ENCODE data around the gene IRF4.

Gene IRF4
- 94.4 reads per million, percentile 81 among the genes with 10 or more reads in this experiment for total RNA-seq

DNA sequence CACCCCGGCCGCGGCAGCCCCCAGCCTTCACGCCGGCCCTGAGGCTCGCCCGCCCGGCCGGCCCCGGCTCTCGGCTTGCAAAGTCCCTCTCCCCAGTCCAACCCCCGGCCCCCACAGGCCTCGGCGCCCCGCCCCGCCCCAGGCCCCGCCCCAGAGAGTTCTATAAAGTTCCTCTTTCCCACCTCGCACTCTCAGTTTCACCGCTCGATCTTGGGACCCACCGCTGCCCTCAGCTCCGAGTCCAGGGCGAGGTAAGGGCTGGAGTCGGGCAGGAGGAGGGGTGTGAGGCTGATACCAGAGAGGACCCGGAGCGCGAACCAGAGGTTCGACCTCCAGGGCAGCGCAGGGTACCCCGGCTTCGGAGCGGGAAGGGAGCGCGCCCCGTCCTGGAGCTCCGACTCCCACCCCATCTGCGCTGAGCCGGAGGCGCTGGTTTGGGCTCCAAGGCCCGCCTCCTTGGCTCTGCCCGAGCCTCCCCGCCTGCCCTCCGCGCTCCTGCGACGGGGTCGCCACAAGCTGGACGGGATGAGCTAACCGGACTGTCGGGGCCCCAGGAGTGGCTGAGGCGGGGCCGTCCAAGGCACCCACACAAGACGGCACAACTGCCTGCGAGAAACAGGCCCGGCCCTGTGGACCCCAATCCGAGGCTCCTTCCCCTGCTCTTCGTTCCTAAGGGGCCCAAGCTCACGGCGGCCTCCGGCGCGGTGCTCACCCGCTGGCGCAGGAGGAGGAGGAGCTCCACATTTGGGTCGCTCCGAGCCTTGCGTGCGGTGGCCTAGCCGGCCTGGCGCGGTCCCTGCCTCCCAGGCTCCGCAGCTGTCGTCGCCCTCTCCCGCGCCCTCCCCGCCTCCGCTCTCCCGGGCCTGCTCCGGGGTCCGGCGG is at the start of gene IRF4:
Gene IRF4 (plus strand): TSS at position 194 of the 882 bp plus-strand sequence. CDS start 1,401 bp downstream, outside the sequence.
- no peak for DNase-seq

DNA sequence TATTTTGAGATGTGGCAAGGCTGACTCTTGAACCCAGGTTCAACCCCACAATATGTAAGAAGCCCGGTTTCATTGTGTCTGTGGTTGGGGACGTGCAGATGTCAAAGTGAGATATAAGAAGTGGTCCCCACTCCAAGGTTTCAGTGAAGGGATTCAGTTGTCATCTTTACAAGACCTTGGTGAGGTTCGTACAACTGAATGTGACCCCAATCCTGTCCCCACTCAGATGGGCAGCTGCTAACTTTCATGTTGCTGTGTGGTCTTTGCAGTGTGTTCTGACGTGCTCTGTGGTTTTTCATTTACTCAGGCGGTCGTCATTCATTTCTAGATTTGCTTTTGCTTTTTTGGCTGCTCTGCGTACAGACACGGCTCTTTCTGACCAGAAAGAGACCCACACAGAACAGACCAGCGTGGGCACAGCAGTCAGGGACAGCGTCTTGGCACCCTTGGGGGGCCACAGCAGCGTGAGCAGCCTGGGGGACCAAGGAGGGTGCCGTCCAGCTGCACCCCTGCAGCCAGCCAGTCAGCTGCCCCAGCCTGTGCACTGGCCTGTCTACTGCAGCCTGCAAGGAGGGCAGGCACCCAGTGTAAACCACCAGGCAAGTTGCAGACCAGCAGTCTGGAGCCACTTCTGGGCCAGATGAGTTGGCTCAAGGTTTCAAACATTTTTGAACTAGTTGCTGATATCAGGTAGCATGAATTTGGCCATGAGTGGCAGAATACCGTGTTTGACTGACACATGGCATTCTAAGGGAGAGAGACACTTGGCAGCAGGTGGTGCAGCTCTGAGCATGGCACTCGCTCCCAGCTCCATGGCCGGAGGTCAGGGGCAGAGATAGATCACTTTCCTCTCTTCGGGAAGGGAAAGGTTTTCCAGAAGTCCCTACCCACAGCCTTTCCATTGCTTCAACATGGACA is 49.4 kb upstream of the IRF4 start:
- DNase-seq: no peak

DNA sequence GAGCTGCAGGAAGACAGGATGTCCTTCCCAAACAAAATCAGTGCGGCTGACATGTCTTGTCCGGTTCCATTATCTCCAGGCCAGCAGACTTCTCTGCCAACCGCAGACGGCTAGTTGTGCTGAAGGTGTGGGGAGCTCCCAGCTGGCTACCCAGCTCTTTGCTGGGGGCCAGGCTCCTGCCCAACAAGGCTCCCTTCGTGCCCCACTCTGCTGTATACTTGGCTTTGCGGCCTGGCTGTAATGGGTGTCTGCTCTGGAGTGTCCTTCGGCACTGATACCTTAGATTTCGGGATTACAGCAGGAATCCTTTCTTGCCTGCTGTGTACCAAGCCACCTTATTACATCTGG is 48.7 kb upstream of the IRF4 start:
- DNase-seq: no peak

DNA sequence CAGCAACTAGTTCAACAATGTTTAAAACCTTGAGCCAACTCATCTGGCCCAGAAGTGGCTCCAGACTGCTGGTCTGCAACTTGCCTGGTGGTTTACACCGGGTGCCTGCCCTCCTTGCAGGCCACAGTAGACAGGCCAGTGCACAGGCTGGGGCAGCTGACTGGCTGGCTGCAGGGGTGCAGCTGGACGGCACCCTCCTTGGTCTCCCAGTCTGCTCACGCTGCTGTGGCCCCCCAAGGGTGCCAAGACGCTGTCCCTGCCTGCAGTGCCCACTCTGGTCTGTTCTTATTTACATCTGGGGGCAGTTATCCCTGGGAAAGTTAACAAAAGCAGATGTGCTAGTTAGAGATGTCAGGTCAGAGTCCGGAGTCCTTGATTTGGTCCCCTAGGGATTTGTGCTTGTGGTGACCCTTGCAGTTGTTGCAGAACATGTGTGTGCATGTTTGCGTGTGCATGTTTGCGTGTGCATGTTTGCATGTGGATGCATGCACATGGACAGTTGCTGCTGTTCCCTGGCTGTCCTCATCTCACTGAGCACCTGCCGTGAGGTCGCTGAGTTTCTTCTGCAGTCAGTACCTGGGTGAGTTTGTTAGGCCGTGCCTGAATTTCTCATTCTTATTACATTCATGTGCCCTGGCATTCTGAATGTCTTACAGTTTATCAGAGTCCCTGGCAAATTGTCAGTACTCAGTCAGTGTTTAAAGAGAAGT is 48.2 kb upstream of the IRF4 start:
- DNase-seq: no peak

DNA sequence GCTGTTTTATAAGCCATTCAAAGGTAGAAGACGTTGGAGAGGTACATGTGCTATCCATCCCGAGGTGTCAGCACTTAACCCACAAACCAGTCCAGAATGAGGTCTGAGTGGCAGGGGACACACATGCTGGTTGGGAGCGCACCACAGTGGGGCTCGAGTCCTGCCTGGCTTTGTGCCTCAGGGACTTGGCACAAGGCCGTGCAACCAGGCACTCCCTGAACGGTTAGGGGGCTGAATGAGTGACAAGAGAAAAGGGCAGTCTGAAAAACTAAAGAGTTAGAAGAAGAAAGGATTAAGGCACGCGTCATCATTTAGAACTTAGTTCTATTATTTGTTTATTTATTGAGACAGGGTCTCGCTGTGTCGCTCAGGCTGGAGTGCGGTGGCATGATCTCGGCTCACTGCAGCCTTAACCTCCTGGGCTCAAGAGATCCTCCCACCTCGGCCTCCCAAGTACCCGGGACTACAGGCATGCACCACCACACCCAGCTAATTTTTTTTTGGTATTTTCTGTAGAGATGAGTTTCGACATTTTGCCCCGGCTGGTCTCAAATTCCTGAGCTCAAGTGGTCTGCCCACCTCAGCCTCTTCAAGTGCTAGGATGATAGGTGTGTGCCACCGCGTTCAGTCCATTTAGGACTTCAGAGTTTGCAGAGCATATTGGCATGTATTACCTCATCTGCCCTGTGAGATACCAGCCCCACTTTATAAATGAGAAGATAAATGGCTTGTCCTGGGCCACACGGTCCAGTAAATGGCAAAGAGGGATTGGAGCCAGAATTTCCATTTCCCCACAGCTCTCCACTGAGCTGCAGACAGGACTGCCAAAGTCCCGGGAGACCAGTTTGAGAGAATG is 47.4 kb upstream of the IRF4 start:
- DNase-seq: no peak

DNA sequence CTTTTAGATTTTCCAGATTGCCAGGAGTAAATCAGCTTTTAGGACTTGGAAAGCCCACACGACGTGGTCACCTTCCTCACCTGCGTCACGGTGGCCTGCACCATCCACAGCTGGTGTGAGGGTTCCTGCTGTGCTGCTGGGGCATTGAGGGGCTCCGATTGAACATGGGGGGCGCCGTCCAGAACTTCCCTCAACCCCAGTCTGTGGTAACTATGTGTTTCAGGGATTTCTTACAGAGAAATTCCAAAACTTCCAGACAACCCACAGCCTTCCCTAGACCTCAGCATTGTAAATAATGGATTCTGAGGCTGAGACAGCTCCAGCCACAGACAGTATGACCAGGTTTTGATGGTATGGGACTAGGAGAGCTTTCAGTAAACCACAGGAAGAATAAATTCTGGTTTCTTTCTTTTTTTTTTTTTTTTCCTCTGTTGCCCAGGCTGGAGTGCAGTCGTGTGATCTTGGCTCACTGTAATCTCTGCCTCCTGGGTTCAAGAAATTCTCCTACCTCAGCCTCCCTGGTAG is 46.7 kb upstream of the IRF4 start:
- no peak for DNase-seq

DNA sequence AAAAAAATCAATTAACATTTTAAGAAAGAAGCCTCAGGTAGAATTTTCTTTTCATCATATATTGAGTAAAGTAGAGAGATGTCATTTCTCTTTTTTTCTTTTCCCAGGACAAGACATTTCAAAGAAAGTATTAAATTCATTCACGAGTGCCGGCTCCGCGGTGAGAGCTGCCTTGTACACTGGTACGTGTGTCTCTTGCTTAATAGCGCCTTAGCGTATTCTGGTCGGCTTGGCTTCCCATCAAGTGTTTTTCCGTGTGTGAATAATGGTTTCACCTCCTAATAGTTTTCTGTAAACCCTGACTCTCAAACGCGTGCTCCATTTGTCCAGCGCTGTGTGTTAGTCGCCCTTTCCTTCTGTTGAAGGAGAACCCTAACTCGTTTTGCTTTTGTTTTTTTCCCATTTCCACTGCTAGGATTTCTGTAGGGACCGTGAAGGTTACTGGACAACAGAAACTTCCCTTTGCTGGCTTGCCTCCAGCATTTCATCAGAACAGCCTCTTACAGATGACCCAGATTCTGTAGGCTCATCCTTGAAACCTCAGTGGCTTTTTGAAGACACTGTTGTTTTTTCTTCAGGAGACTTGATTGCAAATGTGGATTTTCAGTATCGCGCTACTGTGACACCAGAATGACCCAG is 45.7 kb upstream of the IRF4 start:
- no peak for DNase-seq

DNA sequence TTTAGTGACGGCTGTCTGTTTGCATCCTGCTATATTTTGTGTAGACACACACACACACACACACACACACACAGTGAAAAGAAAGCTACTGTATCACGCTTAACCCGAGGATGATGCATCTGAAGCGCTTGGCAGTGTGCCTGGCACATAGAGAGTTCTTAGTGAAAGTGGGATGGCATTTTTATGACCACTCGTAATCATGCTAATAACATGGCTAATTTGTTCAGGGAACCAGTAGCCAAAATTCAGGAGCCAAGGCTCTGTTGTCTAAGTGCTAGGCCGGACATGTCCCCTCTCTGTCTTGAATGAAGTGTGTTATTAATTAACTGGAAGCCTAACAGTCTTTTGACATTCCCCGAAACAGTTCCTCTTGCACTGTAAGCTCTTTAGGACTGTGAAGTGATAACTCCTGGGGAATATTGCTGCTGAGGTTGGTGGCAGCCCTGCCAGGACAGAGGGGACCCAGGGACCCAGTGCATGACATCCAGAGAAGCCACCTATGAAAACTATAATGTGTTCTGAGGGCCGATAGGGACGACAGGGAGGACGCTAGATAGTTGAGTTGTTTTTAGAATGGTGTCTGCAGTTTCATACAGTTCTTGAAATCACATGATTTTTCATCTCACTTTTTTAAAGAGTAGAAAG is 45.0 kb upstream of the IRF4 start:
- no peak for DNase-seq

DNA sequence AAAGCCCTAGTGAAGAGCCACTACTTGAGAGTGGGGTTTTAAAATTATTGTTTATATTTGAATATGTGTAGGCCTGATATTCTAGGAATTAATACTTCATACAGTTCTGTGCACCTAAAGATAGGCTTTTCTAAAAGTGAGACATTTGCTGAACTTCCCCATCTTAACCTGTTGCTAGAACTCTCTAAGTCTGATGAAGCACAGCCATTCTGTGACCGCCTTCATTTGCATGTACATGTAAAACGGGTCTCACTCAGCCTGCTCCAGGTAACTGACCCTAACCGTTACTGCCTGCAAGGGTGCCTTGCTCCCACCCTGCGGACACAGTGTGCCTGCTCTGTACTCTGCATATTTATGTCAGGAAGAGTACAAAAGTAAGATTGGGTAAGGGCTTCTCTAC is 44.3 kb upstream of the IRF4 start:
- DNase-seq: no peak

DNA sequence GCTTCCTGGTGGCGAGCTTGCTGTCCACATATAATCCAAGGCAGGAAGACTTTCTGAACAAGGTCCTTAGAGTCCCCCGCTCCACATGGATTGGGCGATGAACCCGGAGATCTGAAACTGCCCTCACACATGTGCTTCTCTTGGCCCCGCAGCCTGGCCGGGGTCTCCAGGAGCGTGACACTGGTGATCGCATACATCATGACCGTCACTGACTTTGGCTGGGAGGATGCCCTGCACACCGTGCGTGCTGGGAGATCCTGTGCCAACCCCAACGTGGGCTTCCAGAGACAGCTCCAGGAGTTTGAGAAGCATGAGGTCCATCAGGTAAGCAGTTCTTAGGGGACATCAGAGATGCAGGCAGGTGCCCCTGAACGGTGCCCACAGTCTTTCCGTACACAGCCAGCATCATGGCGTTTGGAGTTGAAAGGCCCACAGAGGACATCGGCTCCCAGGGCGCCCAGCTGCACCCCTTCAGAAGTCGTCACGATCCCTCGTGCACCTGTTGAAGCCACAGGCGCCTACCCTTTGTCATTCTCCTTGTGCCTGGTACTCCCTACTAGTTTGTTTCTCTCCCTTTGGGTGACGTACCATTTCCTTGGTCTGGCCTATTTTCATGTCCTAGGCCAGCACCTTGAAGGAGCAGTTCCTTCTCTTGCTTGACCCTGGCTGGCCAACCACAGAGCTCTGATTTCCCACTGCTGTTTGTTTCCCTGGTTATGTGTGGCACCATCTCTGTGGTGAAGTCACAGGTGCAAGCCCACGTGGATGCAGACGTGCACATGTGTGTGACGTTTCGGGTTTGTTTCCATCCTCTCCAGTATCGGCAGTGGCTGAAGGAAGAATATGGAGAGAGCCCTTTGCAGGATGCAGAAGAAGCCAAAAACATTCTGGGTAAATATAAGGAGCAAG is 43.3 kb upstream of the IRF4 start:
- DNase-seq: no peak

DNA sequence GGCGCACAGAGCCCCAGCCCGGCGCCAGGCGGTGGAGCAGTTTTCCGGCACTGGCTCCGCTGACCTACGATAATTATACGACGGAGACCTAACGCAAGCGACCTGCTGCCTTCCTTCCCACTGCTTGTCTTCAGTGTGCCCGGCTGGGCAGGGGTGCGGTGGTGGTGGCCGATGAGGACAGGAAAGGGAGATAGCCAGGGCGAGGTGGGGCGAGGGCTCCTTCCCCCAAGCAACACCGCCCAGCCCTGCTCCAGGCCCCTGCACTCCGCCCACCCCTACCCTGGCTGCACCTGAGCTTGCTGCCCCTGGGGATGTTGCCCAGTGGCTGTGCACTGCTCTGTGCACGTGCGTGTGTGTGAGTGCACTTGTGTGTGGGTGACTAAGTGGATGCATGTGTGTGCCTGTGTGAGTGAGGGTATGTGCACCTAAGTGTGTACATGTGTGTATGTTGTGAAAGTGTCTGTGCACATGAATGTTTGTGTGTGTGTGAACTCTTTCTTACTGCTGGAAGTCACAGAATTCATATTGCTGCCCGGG is 42.6 kb upstream of the IRF4 start:
- no peak for DNase-seq

DNA sequence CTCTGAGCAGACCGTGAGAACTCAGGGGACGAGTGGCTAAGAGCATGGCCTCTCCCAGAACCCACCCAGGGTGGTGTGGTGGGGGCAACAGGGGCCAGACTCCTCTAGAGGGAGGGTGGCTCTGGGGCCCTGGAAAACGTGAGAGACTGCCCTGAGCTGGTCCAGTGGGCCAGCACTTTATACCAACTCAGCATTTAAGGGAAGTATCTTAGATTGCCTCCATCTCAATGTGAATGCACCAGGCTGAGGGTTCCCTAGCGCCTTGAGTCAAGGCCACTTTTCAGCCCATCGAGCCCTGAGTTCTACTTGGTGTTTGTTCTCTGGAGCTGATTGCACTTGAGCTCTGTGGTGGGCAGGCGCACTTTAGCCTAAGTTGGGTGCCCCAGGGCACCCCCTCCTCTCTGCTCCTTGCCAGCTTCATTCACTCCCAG is 42.0 kb upstream of the IRF4 start:
- DNase-seq: no peak

DNA sequence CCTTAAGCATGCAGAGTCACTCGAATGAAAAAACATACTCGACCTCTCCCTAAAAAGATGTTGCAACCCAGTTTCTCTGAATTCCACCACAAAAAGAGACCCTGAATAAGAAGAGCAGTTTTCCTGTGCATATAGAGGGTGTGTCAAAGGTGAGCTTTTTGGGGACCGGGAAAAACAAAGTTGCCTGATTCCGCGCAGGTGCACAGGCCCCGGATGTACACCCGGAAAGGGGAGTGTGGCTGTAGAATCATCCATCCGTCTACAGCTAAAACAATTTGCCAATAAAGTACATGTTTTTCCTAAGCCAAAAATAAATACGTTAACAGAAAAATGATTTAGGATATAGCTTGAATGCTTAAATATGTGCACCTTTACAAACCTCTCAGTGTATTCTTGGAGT is 41.2 kb upstream of the IRF4 start:
- no peak for DNase-seq

DNA sequence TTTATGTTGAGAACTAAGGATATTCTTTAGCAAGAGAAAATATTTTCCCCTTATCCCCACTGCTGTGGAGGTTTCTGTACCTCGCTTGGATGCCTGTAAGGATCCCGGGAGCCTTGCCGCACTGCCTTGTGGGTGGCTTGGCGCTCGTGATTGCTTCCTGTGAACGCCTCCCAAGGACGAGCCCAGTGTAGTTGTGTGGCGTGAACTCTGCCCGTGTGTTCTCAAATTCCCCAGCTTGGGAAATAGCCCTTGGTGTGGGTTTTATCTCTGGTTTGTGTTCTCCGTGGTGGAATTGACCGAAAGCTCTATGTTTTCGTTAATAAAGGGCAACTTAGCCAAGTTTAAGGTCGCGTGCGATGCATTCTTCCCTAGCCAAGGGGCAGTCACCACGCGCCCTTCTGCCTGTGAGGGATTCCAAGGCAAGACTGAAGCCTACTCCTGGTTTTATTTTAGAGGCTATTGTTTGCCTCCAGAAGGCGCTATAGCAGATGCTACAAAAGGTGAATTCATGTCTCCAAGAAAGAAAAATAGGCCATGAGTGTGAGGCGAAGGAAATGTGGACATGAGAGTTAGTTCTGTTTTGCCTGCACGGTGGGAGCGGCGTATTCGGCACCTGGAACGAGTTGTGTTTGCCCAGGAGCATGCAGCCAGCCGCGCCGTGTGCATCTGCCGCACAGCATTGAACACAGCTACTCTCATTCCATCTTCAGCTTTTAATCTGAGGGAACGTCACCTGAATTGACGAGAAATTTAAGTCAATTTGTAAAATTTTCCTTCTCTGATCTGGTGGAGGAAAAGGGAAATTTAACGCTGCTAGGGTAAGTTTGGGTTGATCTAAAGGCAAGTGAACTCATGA is 40.3 kb upstream of the IRF4 start:
- DNase-seq: no peak

DNA sequence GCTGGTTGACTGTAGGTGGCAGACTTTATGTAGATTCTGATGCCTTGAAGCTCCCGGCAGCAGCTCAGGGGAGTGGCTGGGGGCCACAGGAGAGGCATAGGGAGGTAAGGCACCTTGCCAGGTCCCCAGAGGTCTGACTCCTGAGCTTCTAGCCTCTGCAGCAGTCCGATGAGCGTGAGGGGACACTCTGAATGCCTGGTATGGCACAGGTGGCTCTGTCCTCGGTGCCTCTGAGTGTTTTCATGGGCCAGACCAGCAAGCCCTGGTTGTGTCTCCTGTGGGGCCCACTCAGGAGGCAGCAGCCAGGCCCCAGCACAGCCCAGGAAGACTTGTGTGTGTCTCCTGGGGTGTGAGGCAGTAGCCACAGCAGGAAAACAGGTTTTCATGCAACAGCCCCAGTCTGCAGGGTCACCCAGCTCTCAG is 39.7 kb upstream of the IRF4 start:
- no peak for DNase-seq

DNA sequence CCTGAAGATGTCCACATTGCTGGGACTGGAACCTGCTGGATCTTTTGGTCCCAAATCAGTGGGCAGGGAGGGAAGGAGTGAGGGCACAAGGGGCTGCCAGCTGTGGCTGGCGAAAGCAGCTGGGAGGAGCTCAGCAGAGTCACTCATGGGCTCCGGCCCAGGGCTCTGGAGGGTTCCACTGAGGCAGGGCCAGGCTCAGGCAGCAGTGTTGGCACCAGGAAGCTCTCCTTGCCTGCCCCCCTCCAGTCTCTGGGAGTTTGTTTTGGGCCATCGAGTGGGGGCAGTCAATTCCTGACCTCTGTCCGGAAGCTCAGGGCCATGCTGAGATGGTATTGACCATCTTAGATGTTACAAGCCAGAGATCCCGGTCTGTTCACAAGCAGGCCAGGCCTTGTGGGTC is 39.1 kb upstream of the IRF4 start:
- no peak for DNase-seq

DNA sequence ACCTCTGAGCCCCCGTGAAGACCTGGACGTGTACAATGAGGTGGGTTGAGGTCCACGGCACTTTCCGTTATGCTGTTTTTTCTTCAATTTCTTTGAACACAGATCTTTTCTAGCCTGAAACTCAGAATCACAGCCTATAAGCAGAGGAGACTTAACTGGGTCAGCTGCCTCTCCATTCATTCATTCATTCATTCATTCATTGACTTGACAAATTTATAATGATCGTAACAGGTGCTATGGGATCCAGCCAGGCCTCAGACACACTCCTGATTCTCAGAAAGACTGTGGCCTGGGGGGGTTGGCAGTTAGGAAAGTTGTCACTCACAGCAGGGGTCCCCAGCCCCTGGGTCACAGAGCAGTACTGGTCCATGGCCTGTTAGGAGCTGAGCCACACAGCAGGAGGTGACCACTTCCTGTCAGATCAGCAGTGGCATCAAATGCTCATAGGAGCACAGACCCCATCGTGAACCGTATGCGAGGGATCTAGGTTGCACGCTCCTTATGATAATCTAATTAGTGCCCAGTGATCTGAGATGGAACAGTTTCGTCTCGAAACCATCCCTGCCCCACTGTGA is 38.6 kb upstream of the IRF4 start:
- DNase-seq: no peak

Data from effector CD4-positive, alpha-beta T cell (primary cell).